SH-SY5Y (cell line): ENCODE measurements around the gene OR2T27.
"Not testable (repeated sequence)": the region's sequence is repeated elsewhere in the genome, so short reads cannot be mapped to it uniquely, and the experiment has no call there.

ENCODE experiments used
- GATA2 ChIP-seq: IDR thresholded peaks from 2 replicates; pipeline ENCODE4 v1.6.1; 2011; ENCODE audit warnings: mild to moderate bottlenecking, low read depth, low read length
- GATA3 ChIP-seq: IDR thresholded peaks from 2 replicates; pipeline ENCODE4 v1.6.1; 2011; ENCODE audit warnings: low read depth, mild to moderate bottlenecking, low read length, moderate library complexity

Gene OR2T27

DNA sequence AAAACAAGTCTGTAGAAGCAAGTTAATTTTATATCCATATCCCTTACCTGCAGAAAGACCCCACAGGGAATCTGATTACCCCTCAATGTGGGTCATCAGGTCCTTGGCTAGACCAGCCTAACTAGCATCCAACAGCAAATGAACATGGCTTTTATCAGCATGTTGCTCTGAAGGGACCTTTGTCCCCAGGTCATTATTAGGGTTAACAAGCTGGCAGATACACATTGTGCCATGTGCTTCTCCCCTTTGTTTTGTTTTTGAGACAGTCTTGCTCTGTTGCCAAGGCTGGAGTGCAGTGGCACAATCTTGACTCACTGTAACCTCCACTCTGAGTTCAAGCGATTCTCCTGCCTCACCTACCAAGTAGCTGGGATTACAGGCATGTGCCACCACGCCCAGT, 20.3 kb downstream of the OR2T27 start, which contains the start of gene OR2T11:
Gene OR2T11 (minus strand): TSS at position 101 of the 400 bp plus-strand sequence. CDS start 7,963 bp downstream, outside the sequence.
- not testable (repeated sequence) for TF ChIP-seq GATA2, GATA3

DNA sequence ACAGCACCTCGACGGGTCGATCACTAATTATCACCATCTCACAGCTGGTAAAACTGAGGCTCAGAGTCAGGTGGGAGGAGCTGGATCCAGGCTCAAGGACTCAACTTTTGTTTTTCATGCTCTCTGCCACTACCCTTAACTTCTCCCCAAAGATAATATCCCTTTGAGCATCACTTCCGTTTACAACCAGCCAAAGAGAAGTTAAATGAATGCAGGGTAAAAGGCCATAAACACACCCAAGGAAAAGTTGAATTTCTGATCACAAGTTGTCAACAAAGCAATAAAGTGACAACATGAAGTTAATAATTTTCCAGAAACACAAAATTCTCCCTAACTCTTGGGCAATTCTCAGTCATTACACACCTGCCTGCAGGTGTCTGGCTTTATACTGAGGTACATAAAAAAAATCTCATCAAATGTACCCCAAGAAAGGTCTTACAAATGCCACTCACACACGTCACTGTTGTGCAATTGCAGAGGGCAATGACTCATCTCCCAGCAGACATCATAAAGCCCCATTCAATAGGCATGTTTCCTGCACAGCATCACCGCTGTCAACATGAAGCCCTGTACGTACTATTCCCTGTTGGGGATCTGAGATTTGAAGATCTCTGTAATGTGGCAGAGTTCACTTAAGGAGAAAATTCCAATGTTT, 23.8 kb downstream of the OR2T27 start:
- no peak for TF ChIP-seq GATA2
- no peak for TF ChIP-seq GATA3

DNA sequence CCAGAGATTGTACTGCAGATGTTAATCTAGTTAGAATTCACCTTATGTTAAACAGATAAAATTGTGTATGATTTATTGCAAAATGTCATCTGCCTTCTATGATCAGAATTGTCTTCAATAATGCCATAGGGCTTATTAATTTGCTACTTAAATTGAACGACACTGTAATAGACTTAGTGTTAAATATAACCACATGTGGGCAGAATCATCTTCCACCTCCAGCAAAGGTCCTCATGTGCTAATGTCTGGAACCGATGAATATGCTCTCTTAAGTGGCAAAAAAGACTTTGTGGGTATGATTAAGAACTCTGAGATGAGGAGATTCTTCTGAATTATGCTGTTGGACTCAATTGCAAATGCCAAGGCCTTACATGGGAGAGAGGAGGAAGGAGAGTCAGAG, 24.8 kb downstream of the OR2T27 start:
- TF ChIP-seq GATA3 (no peak), GATA2 (no peak)

DNA sequence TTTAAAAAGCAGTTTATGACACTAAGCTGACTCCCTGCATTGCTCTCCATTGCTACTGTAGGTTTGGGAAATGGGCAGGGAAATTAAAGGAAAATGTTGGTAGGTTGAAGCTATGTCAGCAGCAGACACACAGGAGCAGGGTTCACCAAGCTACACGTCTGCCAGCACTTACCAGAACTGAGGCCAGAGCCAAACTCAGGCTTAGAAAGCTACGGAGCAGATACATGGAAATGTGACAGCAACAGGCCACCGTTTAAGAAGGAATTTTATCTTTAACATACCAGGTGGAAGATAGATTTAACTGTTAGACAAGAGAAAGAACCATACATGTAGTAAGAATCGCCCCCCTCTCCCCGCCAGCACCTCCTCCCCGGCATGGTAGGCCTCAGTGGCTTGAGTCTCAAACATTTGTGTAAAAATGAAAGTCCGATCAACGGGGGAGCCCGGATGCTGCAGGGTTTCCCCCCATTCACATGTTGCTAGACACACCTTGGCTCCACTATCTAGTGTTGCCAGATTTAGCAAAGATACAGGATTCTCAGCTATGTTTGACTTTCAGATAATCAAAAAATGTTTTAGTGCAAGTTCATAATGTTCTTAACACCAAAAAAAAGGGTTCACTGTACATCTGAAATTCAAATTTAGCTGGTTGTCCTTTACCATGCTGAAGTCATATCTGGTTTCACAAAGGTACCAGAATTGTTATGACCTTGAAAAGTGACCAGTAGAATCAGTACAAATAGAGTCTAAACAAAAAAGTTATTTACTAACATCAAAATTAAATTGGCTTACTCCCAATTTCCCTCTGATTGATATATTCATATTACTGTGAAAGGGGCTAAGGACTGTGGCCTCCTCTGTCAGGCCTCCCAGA, 27.1 kb downstream of the OR2T27 start:
- TF ChIP-seq GATA2 = no peak
- no peak for TF ChIP-seq GATA3

DNA sequence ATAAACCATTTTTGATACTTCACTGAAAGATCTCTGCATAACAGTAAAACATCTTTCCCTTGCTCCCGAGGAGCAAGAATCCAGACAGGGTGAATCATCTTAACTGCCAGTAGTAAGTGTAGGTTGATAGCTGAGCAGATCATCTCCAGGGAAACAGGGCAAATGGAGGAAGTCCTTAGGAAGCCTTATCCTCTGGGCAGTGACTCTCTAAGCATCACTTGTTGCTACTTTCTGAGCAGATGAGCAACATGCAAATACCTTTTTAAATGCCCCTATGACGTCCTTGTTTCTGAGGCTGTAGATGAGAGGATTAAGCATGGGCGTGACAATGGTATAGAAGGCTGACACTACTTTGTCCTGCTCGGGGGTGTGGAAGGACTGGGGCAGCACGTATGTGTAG, 29.4 kb downstream of the OR2T27 start:
- no peak for TF ChIP-seq GATA2

DNA sequence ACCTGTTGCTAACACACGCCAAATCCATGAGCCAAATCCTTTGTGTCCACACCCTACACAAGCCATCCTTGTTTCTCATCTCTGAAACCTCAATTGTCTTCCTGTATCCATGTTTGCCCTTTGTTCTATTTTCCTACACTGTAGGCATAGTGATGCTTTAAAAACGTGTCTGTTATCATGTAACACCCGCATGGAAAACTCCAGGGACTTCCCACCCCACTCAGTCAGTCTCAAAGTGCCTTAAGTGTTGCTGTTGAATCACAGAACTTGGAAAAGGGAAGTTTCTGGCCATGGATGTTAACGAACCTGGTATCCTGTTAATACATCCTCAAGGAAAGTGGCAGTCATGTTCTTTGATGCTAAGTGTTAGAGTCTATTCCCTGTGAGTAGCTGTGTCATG, 30.2 kb downstream of the OR2T27 start:
- no peak for TF ChIP-seq GATA3
- no peak for TF ChIP-seq GATA2

DNA sequence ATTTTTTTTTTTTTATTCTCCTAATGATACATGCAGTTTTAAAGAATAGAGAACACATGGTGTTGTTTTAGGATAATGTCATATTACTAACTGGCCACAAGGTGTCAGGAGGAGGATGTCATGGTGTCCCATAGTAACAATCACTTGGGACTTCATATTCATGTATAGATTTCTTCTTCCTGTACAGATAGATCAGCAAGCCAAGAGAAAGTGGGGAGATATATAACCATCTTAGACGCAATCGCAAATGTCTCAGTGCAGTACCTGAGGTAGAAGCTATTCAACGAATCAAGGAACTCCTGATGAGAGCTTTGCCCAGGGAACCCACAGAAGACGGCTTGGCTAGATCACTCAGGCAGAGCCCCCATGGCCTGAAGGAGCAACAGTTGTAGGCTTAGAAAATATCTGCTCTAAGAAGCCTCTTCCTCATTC, 32.7 kb downstream of the OR2T27 start:
- TF ChIP-seq GATA2 (no peak), GATA3 (no peak)

DNA sequence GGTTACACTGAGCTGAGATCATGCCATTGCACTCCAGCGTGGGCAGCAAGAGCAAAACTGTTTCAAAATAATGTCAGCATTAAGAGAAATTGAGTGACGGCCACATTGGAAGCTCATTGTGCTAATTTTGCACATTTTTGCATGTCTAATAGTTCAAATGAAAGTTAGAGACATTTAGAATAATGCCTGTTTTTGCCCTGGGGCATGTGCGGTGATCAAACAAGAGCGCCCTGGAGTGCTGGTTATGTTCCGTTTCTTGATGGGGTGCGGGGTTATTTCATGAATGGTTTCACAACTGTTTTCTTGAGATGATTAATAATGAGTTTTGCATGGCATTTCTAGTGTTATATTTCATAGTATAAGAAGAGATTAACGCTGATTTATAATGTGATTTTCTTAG, 33.6 kb downstream of the OR2T27 start:
- TF ChIP-seq GATA3 (no peak), GATA2 (no peak)

DNA sequence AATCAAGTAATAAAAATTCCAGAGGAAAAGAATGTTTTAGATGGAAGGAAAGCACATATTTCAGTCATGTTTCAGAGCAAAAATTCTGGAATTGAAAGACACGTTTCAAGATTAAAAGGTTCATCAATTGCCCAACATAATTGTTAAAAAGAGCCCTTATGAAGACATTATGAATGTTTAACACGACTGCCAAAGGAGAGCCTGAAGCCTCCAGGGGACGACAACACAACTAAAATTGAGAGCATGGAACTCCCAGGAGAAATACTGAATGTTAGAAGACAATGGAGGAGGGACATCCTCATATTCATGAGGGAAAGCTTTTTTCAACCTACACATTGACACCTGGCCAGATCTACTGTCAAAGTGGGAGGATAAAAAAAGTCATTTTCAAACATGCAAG, 36.5 kb downstream of the OR2T27 start:
- TF ChIP-seq GATA3 (no peak), GATA2 (no peak)

DNA sequence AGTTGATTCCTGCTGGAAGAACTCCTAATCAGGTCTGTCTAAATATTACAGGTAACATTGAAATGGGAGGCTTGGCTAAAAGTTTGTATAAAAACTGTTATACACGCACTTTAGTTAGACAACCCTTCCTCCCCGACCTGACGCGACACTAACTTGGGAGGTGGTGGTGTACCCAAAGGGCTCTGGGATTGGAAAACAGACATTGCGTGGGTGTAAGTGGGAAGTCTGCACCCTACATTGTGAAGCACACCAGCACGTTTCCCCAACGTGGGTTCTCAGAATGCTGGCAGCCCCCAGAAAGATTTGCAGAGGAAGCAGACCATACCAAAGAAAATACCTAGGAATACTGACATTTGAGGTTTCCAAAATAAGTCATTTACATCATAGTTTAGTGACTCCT, 37.2 kb downstream of the OR2T27 start:
- TF ChIP-seq GATA2 (no peak), GATA3 (no peak)

DNA sequence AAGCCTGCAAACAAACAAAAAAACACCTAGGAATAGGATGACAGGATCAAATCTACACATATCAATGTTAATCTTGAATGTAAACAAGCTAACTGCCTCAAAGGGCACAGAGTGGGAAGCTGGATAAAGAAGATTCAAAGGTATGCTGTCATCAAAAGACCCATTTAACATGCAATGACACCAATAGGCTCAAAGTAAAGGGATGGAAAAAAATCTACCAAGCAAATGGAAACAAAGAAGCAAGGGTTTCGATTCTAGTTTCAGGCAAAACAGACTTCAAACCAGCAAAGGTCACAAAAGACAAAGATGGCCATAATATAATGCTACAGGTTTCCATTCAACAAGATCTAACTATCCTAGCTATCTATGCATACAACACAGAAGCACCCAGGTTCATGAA, 41.6 kb downstream of the OR2T27 start:
- TF ChIP-seq GATA2 (no peak), GATA3 (no peak)

DNA sequence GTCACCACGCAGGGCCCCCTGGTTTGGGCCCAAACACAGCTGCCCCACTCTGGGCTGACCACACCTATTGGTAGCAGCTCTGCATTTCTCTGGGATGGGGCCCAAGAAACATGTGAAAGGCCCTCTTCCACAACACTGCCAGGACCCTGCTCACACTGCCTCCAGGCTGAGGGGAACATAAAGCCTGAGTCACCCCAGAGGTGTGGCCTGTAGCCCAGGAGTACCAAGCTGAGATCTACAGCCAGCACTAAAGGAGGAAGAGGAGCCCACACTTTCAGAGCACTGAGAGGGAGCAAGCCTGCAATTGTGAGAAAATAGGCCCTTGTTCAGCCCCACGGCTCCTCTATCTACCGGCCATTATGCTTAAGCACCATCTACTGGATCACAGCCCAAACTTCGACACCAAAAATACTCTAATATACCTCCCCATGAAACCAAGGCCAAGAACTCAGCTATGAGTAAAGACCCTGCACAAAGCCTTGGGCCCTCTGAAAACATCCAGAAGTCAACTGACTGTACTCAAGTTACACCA, 43.4 kb downstream of the OR2T27 start:
- TF ChIP-seq GATA3 (no peak), GATA2 (no peak)

DNA sequence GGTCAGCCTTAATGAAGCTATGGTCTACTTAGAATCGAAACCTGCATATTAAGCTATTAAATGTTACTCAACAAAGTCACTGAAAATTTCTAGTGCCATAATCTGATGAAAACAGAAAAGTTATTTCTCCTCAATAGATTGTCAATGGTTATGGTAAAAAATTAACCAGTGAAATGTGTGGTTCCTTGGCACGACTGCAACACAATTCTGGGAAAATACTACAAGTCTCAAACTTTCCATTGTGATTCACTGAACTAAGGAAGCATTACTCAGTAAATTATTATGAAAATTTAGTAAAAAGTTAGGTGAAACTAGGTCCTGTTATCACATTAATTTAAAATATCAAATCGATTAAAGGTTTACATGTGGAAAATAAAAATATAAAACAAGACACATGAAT, 45.0 kb downstream of the OR2T27 start:
- TF ChIP-seq GATA3 (no peak), GATA2 (no peak)
